Umbilical cord (tissue), 2 donors: ENCODE results near the gene CXCR2. TPM values are rescaled to one million over a fixed set of nuclear protein-coding genes. Genes with fewer than 3 reads are reported as not detected.
"Not testable (repeated sequence)": the region's sequence is repeated elsewhere in the genome, so short reads cannot be mapped to it uniquely, and the experiment has no call there.

Source experiments
- DNase-seq: peaks from one replicate; pipeline ENCODE4 v3.0.0-alpha.2; 2015; ENCODE audit warnings: low spot score
- total RNA-seq: library from RNA; depleted of rRNA; stranded (reverse); fragments of >200 nt; gene quantifications from one replicate; pipeline ENCODE4 v1.2.3, GENCODE V29; 2014; ENCODE audit warnings: low replicate concordance; ENCODE audit not compliant: insufficient read depth

CXCR2 gene
- total RNA-seq, 1 donor from 2014 or later: 1.7 TPM

- DNase-seq: peak; percentile 87
Observed at GRCh38 chr2:218129458-218130135, 3.8 kb downstream of the CXCR2 start.

GRCh38 chr2:218130377-218130776, 4.5 kb downstream of the CXCR2 start:
- no peak for DNase-seq

- DNase-seq: no peak
Observed at GRCh38 chr2:218130822-218131221, 5.0 kb downstream of the CXCR2 start.

- DNase-seq: no peak
Observed at GRCh38 chr2:218137514-218137913, 11.7 kb downstream of the CXCR2 start.

- no peak for DNase-seq
Observed at GRCh38 chr2:218138047-218138446, 12.2 kb downstream of the CXCR2 start.

GRCh38 chr2:218145124-218145523, 19.3 kb downstream of the CXCR2 start:
- DNase-seq: no peak

- DNase-seq: no peak
Observed at GRCh38 chr2:218146056-218146455, 20.2 kb downstream of the CXCR2 start.

GRCh38 chr2:218149098-218149497, 23.3 kb downstream of the CXCR2 start:
- DNase-seq: peak; percentile 45

- no peak for DNase-seq
Observed at GRCh38 chr2:218149848-218150440, 24.1 kb downstream of the CXCR2 start.

GRCh38 chr2:218152172-218152571, 26.3 kb downstream of the CXCR2 start:
- no peak for DNase-seq

- no peak for DNase-seq
Observed at GRCh38 chr2:218152777-218153176, 26.9 kb downstream of the CXCR2 start.

- no peak for DNase-seq
Observed at GRCh38 chr2:218155953-218156479, 30.2 kb downstream of the CXCR2 start.

GRCh38 chr2:218161644-218162043, 35.8 kb downstream of the CXCR2 start:
- DNase-seq: no peak

- DNase-seq: no peak
Observed at GRCh38 chr2:218162814-218163213, 37.0 kb downstream of the CXCR2 start.

GRCh38 chr2:218166791-218167190, 41.0 kb downstream of the CXCR2 start, which contains the start of gene CXCR1:
TSS of gene CXCR1 (minus strand) at chr2:218166962. CDS start at chr2:218165211, 1,751 bp downstream.
- no peak for DNase-seq

- no peak for DNase-seq
Observed at GRCh38 chr2:218168016-218168415, 42.2 kb downstream of the CXCR2 start.

- peak; percentile 49 for DNase-seq
Observed at GRCh38 chr2:218168635-218169462, 43.0 kb downstream of the CXCR2 start.

GRCh38 chr2:218169757-218170546, 44.1 kb downstream of the CXCR2 start:
- no peak for DNase-seq

GRCh38 chr2:218171744-218172143, 45.9 kb downstream of the CXCR2 start:
- not testable (repeated sequence) for DNase-seq

- DNase-seq: no peak
Observed at GRCh38 chr2:218172845-218173244, 47.0 kb downstream of the CXCR2 start.

GRCh38 chr2:218179782-218180181, 54.0 kb downstream of the CXCR2 start:
- DNase-seq: no peak
